Central memory CD8-positive, alpha-beta T cell (primary cell): ENCODE measurements around the gene RUNDC3A.

Source experiments
- ATAC-seq: fragments of 150-1000 bp; cut with Tn5 transposase; replicated peaks from 2 replicates; pipeline ENCODE4 v1.10.0; 2022; ENCODE audit warnings: mild to moderate bottlenecking, moderate FRiP score, moderate number of reproducible peaks; ENCODE audit not compliant: poor library complexity, severe bottlenecking; ENCODE audit errors: extremely low read depth
- DNase-seq, 2 donors: peaks; one replicate each; pipeline ENCODE4 v3.0.0; 2021; ENCODE audit warnings: low spot score in 2 of 2
- H3K27ac Mint-ChIP-seq: one replicate; pipeline ENCODE4 v1.8.0; 2022; ENCODE audit warnings: low read depth, mild to moderate bottlenecking, moderate library complexity, mixed read lengths
- H3K27me3 Mint-ChIP-seq: one replicate; pipeline ENCODE4 v1.8.0; 2022; ENCODE audit warnings: mixed read lengths
- H3K36me3 Mint-ChIP-seq: one replicate; pipeline ENCODE4 v1.8.0; 2022; ENCODE audit warnings: mild to moderate bottlenecking, moderate library complexity, mixed read lengths; ENCODE audit not compliant: insufficient read depth
- H3K4me1 Mint-ChIP-seq: one replicate; pipeline ENCODE4 v1.8.0; 2022; ENCODE audit warnings: mixed read lengths
- H3K4me3 Mint-ChIP-seq: one replicate; pipeline ENCODE4 v1.8.0; 2022; ENCODE audit warnings: mild to moderate bottlenecking, moderate library complexity, mixed read lengths
- H3K9me3 Mint-ChIP-seq: one replicate; pipeline ENCODE4 v1.8.0; 2022; ENCODE audit warnings: mixed read lengths

Gene RUNDC3A

GRCh38 chr17:44353672-44354331 is 45.4 kb downstream of the RUNDC3A start:
- Mint-ChIP-seq H3K4me3 (peak overlapping the region; percentile 41), H3K4me1 (peaks cover 6% of the 10 kb centered on the region), H3K9me3 (no peaks in the 10 kb centered on the region), H3K27me3 (no peaks in the 10 kb centered on the region), H3K27ac (no peak overlapping the region), H3K36me3 (peaks cover 8% of the 10 kb centered on the region)
- ATAC-seq = no peak
- no peak for DNase-seq

DNA sequence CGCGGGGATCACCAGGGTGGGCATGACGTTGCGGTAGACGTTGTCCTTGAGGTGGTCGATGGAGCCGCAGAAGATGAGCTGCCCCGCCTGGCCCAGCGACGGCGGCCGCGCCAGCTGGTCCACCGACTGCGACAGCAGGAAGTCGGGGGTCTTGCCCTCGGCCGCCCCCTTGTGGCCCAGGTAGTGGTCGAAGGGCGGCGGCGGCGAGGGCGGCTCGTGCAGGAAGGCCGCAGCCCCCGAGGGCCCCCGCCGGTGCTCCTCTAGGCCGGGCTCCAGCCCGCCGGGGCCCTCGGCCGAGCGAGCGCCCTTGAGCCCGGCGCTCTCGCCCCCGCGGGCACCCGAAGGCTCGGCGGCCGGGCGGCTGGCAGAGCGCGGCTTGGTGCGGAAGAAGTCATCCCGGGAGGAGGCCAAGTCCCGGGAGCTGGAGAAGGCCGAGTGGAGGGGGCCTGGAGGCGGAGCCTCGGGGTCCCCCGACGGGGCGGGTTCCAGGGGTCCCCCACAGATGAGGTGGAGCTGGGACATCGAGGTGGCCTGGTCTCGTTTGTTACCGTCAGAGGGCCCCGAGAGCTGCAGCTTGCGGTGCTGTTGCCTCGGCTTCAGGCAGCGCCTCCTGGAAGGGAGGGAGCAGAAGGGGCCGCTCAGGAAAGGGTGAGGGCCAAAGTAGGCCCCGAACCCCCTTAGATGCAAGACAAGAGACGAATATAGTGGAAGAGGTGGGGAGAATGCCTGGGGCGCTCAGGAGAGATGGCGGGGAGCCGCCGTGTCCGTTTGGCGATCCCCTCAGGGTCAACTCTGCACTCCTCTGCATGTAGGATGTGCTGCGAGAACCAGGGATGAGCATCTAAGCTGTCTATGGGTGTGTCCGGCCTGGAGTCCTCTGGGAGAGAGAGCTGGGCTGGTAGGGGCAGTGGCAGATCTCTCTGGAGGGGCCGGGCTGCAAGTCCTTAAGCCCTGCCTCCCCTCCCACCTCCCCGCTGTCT is 46.5 kb downstream of the RUNDC3A start:
- ATAC-seq (peak; percentile 9), DNase-seq (peak; percentile 24 to 51)
- H3K36me3 Mint-ChIP-seq = peaks cover 10% of the 10 kb centered on the region
- H3K4me1 Mint-ChIP-seq = peaks cover 5% of the 10 kb centered on the region
- H3K4me3 Mint-ChIP-seq = peak overlapping the region; percentile 41
- H3K27me3 Mint-ChIP-seq = no peaks in the 10 kb centered on the region
- H3K9me3 Mint-ChIP-seq = no peaks in the 10 kb centered on the region
- no peak overlapping the region for H3K27ac Mint-ChIP-seq

DNA sequence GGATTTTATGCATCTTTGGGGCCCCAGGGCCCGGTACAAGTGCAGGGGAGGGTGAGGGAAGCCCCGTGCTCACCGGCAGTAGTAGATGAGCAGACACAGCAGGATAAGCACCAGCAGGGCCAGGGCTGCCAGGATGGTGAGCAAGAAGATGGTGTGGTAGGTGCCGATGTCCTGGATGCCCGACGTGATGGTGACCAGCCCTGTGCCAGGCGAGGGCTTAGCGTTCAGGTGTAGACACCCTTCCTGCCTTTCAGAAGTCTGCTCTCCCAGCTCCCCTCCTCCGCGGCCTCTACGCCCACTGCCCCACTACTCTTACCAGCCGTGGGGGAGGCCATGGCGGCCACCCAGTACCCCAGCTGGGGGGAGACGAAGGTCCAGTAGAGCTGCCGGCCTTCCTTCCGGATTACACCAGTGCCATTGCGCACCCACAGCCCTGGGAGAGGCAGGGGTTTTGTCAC is 47.3 kb downstream of the RUNDC3A start:
- peaks cover 8% of the 10 kb centered on the region for H3K36me3 Mint-ChIP-seq
- no peak for ATAC-seq
- H3K4me1 Mint-ChIP-seq = peaks cover 5% of the 10 kb centered on the region
- peak overlapping the region; percentile 16 for H3K4me3 Mint-ChIP-seq
- no peaks in the 10 kb centered on the region for H3K9me3 Mint-ChIP-seq
- H3K27ac Mint-ChIP-seq = no peak overlapping the region
- no peak for DNase-seq
- H3K27me3 Mint-ChIP-seq = no peaks in the 10 kb centered on the region

GRCh38 chr17:44356241-44356640 is 47.8 kb downstream of the RUNDC3A start:
- peaks cover 5% of the 10 kb centered on the region for H3K4me1 Mint-ChIP-seq
- no peak overlapping the region for H3K4me3 Mint-ChIP-seq
- H3K27ac Mint-ChIP-seq = no peak overlapping the region
- DNase-seq (no peak), ATAC-seq (no peak)
- H3K9me3 Mint-ChIP-seq = no peaks in the 10 kb centered on the region
- peaks cover 8% of the 10 kb centered on the region for H3K36me3 Mint-ChIP-seq
- no peaks in the 10 kb centered on the region for H3K27me3 Mint-ChIP-seq

GRCh38 chr17:44358066-44358465 is 49.7 kb downstream of the RUNDC3A start:
- H3K27ac Mint-ChIP-seq = peak overlapping the region; percentile 52
- H3K4me3 Mint-ChIP-seq = no peak overlapping the region
- peaks cover 8% of the 10 kb centered on the region for H3K27me3 Mint-ChIP-seq
- no peak for DNase-seq
- peaks cover 1% of the 10 kb centered on the region for H3K4me1 Mint-ChIP-seq
- H3K36me3 Mint-ChIP-seq = peaks cover 2% of the 10 kb centered on the region
- ATAC-seq = no peak
- no peaks in the 10 kb centered on the region for H3K9me3 Mint-ChIP-seq

- no peak overlapping the region for H3K4me3 Mint-ChIP-seq
- peak overlapping the region; percentile 12 for H3K27ac Mint-ChIP-seq
- ATAC-seq (no peak), DNase-seq (no peak)
- no peaks in the 10 kb centered on the region for H3K9me3 Mint-ChIP-seq
- H3K27me3 Mint-ChIP-seq = peaks cover 8% of the 10 kb centered on the region
- peaks cover 2% of the 10 kb centered on the region for H3K36me3 Mint-ChIP-seq
- no peaks in the 10 kb centered on the region for H3K4me1 Mint-ChIP-seq
These were observed 50.6 kb downstream of the RUNDC3A start for GRCh38 chr17:44359006-44359405.

DNA sequence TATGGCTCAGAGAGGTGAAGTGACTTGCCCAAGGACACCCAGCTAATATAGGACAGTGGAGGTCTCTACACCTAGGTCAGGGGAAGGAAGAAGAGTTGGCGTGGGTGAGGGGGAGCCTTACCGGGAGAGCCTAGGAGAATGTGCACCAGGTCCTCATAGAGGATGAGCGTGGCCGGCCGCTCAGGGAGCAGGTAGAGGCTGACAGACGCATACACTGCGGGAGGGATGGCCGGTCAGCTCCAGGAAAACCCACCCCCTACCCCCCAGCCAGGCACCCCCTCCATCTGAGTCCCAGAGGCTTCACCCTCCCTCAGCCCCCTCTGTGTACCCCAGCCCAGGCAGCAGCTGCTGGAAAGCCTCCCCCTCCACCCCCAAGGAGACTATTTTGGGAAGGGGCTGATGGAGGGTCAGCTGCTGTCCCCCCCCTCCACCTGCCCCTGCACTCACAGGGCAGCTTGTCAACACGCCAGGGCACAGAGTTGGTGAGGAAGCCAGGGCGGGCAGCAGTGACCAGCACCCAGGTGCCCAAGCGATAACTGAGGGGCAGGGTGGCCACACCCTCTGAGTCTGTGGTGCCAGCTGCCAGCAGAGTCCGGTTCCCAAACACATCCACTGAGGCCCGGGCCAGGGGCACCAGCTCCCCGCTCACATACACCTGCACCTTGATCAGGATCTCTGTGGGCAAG is 51.2 kb downstream of the RUNDC3A start:
- ATAC-seq = no peak
- Mint-ChIP-seq H3K36me3 (peaks cover 2% of the 10 kb centered on the region), H3K9me3 (no peaks in the 10 kb centered on the region), H3K4me3 (no peak overlapping the region), H3K27ac (no peak overlapping the region), H3K27me3 (peaks cover 11% of the 10 kb centered on the region), H3K4me1 (no peaks in the 10 kb centered on the region)
- DNase-seq = no peak

DNA sequence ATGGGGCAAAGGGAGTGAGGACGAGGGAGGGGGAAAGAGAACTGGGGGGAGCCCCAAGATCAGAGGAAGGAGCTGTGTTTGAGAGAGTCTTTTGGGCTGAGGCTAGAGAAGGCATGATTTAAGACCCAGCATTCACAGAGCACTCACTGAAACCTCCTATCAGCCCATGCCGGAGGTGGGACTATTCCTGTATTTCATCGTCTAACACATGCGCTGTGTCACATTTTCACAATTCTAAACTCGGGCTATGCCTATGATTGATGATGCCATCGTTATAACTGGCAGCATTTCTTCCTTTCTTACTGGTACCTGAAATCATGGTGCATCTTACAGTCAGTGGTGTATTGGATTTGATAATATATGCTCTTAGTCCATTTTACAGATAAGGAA is 51.7 kb downstream of the RUNDC3A start:
- Mint-ChIP-seq H3K36me3 (peaks cover 2% of the 10 kb centered on the region), H3K27me3 (peaks cover 17% of the 10 kb centered on the region), H3K9me3 (no peaks in the 10 kb centered on the region), H3K4me3 (no peak overlapping the region), H3K4me1 (no peaks in the 10 kb centered on the region), H3K27ac (no peak overlapping the region)
- ATAC-seq = no peak
- no peak for DNase-seq

- Mint-ChIP-seq H3K27me3 (peaks cover 24% of the 10 kb centered on the region), H3K27ac (no peak overlapping the region), H3K4me1 (no peaks in the 10 kb centered on the region), H3K9me3 (no peaks in the 10 kb centered on the region), H3K4me3 (no peak overlapping the region), H3K36me3 (peaks cover 2% of the 10 kb centered on the region)
- no peak for ATAC-seq
- DNase-seq = no peak
These were observed 52.4 kb downstream of the RUNDC3A start for GRCh38 chr17:44360826-44361225.

DNA sequence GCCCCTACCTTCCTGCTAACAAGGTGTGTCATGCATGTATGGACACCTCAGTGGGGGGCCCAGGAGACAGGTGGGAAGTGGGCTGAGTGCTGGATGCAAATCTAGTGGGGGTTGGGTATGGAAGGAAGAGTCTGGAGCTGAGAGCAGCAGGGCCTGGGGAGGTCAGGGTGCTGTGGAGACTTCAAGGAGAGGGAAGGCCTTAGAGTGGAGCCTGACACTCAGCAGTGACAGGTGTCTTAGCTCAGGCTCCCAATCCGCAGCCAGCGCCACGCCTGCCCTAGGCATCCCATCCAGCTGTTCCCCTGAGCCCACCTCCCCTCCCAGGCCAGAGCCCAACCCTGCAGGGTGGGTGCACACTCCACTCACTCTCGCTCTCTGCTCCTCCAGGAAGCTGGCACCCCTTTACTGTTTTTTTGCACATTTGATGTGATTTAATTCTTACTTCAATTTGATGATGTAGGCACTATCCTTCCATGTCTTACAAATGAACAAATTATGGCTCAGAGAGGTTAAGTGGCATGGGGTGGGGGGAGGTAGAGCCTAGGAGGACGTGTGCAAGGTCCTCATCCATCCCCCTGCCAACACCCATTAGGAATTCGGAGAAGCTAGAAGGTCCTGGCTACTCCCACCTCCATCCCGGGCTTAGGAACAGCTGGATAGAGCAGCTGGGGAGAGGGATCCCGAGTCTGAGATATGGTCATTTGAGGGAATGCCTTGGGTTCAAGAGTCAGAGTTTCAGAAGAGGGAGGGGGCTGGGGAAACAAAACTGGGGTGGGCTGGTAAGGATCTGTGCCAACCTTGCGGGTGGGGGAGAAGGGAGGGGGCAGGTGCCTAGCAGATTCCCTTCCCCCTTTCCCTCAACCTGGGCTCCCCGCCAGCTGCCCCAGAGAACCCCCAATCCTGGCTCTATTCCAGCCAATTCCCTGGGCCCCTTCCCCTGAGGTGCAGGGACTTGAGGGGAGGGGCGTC is 53.2 kb downstream of the RUNDC3A start:
- DNase-seq (no peak), ATAC-seq (no peak)
- Mint-ChIP-seq H3K27ac (no peak overlapping the region), H3K4me1 (no peaks in the 10 kb centered on the region), H3K36me3 (peaks cover 2% of the 10 kb centered on the region), H3K4me3 (no peak overlapping the region), H3K27me3 (peaks cover 31% of the 10 kb centered on the region), H3K9me3 (no peaks in the 10 kb centered on the region)

DNA sequence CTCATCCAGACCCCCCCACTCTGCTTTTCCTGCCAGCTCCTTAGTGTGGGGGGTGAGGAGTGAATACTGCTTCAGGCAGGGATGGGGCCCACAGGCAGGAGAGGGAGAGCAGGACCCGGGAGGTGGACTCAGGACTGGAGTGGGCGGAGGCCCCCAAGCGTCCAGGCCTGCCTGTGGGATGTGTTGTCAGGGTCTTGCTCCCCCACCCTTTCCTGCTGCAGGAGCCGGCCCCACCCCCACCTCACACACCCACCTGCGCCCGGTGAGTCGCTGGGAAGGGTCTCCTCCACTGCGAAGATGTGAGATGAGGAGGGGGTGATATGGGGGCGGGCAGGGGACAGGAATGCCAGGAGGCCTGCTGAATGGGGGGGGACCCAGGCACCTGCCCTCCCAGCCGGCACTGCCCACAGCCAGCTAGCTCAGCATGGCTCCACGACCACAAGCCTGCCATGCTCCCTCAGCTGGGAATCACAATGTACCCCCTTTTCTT is 54.1 kb downstream of the RUNDC3A start:
- Mint-ChIP-seq H3K27me3 (peaks cover 40% of the 10 kb centered on the region), H3K9me3 (no peaks in the 10 kb centered on the region)

More for the DNA sequence above, 54.1 kb downstream of the RUNDC3A start:
- Mint-ChIP-seq H3K4me3 (peak overlapping the region; percentile 65), H3K4me1 (no peaks in the 10 kb centered on the region), H3K27ac (no peak overlapping the region), H3K36me3 (peaks cover 2% of the 10 kb centered on the region)
- ATAC-seq (no peak), DNase-seq (no peak)
